Measurements from ENCODE around the gene GPATCH8. TPM values are rescaled to one million over a fixed set of nuclear protein-coding genes. Genes with fewer than 3 reads are reported as not detected.

The GPATCH8 gene
- total RNA-seq, 1 donor from 2014 or later, result 16.6 TPM

DNA sequence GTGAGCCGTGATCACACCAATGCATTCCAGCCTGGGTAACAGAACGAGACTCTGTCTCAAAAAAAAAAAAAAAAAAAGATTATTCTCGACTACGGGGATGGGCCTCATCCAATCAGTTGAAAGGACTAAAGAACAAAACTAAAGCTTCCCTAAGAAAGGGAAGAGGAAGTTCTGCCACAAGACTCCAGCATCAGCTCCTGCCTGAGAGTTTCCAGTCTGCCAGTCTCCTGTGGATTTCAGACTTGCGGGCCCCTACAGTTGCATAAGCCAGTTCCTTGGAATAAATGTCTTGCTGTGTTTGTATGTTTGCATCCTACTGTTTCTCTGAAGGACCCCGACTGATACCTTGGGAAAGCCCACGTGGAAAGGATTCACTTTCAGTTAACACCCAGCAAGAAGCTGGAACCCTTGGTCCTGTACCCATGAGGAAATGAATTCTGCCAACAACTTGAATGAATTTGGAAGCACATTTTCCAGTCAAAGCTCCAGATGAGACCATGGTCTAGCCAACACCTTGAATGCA is 27.8 kb upstream of the GPATCH8 start:
- DNase-seq, result no peak
- H3K4me1 ChIP-seq, result peaks cover 7% of the 10 kb centered on the region
- intact Hi-C loops (cut with micrococcal nuclease), result no loop called here
- peaks cover 7% of the 10 kb centered on the region for H3K9me3 ChIP-seq (replicated peaks)
- TF ChIP-seq, protein P1, sequence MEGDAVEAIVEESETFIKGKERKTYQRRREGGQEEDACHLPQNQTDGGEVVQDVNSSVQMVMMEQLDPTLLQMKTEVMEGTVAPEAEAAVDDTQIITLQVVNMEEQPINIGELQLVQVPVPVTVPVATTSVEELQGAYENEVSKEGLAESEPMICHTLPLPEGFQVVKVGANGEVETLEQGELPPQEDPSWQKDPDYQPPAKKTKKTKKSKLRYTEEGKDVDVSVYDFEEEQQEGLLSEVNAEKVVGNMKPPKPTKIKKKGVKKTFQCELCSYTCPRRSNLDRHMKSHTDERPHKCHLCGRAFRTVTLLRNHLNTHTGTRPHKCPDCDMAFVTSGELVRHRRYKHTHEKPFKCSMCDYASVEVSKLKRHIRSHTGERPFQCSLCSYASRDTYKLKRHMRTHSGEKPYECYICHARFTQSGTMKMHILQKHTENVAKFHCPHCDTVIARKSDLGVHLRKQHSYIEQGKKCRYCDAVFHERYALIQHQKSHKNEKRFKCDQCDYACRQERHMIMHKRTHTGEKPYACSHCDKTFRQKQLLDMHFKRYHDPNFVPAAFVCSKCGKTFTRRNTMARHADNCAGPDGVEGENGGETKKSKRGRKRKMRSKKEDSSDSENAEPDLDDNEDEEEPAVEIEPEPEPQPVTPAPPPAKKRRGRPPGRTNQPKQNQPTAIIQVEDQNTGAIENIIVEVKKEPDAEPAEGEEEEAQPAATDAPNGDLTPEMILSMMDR (IDR thresholded peaks at IDR 0.05; ENCODE audit: borderline replicate concordance), result no peak
- H3K27ac ChIP-seq (replicated peaks), result no peak overlapping the region
- peaks cover 46% of the 10 kb centered on the region for H3K27me3 ChIP-seq (ENCODE audit: low read depth)
- no peaks in the 10 kb centered on the region for H3K36me3 ChIP-seq
- no peak overlapping the region for H3K4me3 ChIP-seq

DNA sequence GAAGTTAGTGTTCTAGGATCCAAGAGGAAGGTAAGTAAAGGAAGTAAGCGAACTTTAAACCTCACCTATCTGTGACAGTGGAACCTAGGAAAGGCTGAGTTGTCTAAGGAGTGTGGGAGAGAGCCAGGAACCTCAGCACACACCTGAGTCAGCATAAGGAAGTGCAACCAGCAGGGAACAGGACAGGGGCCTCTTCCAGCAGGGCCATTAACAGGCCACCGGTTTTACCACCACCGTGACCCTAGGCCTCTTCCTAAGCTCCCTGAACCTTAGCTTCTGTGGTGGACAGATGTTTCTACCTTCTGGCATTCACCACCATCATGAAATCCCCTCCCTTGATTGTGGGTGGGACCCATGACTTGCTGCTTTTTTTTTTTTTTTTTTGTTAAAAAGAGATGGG is 26.7 kb upstream of the GPATCH8 start:
- H3K36me3 ChIP-seq, result no peaks in the 10 kb centered on the region
- no peak overlapping the region for H3K4me3 ChIP-seq
- no peak overlapping the region for H3K27ac ChIP-seq (replicated peaks)
- H3K4me1 ChIP-seq, result peaks cover 7% of the 10 kb centered on the region
- TF ChIP-seq, protein P1 (IDR thresholded peaks at IDR 0.05; ENCODE audit: borderline replicate concordance), result no peak
- DNase-seq, result no peak
- intact Hi-C loops (cut with micrococcal nuclease), result no loop called here
- H3K9me3 ChIP-seq (replicated peaks), result peaks cover 7% of the 10 kb centered on the region
- H3K27me3 ChIP-seq (ENCODE audit: low read depth), result peaks cover 46% of the 10 kb centered on the region

DNA sequence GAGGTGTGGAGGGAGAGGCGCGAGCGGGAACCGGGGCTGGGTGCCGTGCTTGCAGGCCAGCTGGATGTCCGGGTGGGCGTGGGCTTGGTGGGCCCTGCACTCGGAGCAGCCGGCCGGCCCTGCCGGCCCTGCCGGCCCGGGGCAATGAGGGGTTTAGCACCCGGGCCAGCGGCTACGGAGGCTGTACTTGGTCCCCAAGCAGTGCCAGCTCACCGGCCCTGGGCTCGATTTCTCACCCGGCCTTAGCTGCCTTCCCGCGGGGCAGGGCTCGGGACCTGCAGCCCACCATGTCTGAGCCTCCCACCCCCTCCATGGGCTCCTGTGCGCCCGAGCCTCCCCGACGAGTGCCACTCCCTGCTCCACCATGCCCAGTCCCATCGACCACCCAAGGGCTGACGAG is 24.7 kb upstream of the GPATCH8 start:
- no peak overlapping the region for H3K4me3 ChIP-seq
- intact Hi-C loops (cut with micrococcal nuclease), result no loop called here
- peaks cover 46% of the 10 kb centered on the region for H3K27me3 ChIP-seq (ENCODE audit: low read depth)
- H3K4me1 ChIP-seq, result no peaks in the 10 kb centered on the region
- H3K27ac ChIP-seq (replicated peaks), result no peak overlapping the region
- DNase-seq, result no peak
- H3K36me3 ChIP-seq, result no peaks in the 10 kb centered on the region
- TF ChIP-seq, protein P1 (IDR thresholded peaks at IDR 0.05; ENCODE audit: borderline replicate concordance), result no peak
- peaks cover 7% of the 10 kb centered on the region for H3K9me3 ChIP-seq (replicated peaks)

DNA sequence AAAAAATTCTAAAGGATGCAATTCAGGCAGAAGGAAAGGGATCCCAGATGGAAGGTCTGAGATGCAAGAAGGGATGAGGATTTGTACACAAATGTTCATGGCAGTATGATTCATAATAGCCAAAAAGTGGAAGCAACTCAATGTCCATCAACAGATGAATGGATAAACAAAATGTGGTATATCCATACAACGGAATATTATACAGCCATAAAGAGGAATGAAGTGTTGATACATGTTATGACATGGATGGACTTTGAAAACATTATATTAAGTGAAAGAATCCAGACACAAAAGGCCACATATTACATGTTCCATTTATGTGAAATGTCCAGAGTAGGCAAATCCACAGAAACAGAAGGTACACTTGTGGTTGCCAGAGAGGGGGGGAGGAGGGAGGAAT is 23.9 kb upstream of the GPATCH8 start:
- peaks cover 45% of the 10 kb centered on the region for H3K27me3 ChIP-seq (ENCODE audit: low read depth)
- H3K4me1 ChIP-seq, result no peaks in the 10 kb centered on the region
- no peak overlapping the region for H3K4me3 ChIP-seq
- H3K27ac ChIP-seq (replicated peaks), result no peak overlapping the region
- DNase-seq, result no peak
- peaks cover 7% of the 10 kb centered on the region for H3K9me3 ChIP-seq (replicated peaks)
- TF ChIP-seq, protein P1 (IDR thresholded peaks at IDR 0.05; ENCODE audit: borderline replicate concordance), result no peak
- intact Hi-C loops (cut with micrococcal nuclease), result no loop called here
- H3K36me3 ChIP-seq, result no peaks in the 10 kb centered on the region

DNA sequence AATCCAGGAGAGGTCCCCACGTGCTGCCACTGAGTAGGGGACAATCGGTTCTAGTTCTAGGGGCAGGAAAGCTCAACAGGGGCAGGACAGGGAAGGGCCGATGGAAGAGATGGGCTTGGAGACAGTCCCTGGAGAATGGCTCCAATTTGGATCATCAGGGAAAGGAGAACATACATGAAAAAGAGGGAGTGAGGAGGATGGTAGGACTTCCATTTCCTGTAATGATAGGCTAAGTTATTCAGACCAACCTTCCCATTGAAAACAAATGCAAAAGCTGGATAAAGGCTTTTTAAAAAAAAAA is 20.4 kb upstream of the GPATCH8 start:
- Histone ChIP-seq H3K4me3 (no peak overlapping the region), H3K27me3 (ENCODE audit: low read depth) (peaks cover 42% of the 10 kb centered on the region), H3K9me3 (replicated peaks) (peaks cover 7% of the 10 kb centered on the region), H3K27ac (replicated peaks) (no peak overlapping the region), H3K4me1 (no peaks in the 10 kb centered on the region), H3K36me3 (no peaks in the 10 kb centered on the region)
- TF ChIP-seq, protein P1 (IDR thresholded peaks at IDR 0.05; ENCODE audit: borderline replicate concordance), result no peak
- DNase-seq, result no peak
- intact Hi-C loops (cut with micrococcal nuclease), result no loop called here

All from left ventricle myocardium inferior (tissue), 1 donor.